Epithelial cell of proximal tubule (primary cell): ENCODE data around the gene CCDC74A. TPM values are rescaled to one million over a fixed set of nuclear protein-coding genes. Genes with fewer than 3 reads are reported as not detected.
"Not testable (repeated sequence)": the region's sequence is repeated elsewhere in the genome, so short reads cannot be mapped to it uniquely, and the experiment has no call there.

Experiments
- DNase-seq: peaks from one replicate; pipeline ENCODE4 v3.0.0-alpha.2; 2011; ENCODE audit warnings: low read depth
- H3K4me3 ChIP-seq: 2 replicates; pipeline ENCODE4 v1.5.1; 2011; ENCODE audit warnings: low read depth, mild to moderate bottlenecking, low read length
- CTCF ChIP-seq: conservative IDR thresholded peaks from 2 replicates; pipeline ENCODE4 v1.5.1; 2012; ENCODE audit warnings: low read depth, mild to moderate bottlenecking, low read length
- total RNA-seq: library from RNA; depleted of rRNA; stranded (reverse); fragments of >200 nt; gene quantifications from 2 replicates; pipeline ENCODE4 v1.2.3, GENCODE V29; 2015

The CCDC74A gene
- 22.7 and 27.8 TPM in 2 replicates for total RNA-seq

- peak within 1 kb of the TSS; percentile 47 for H3K4me3 ChIP-seq
- not testable (repeated sequence) for DNase-seq
These were observed at the start of gene CCDC74A for GRCh38 chr2:131527131-131528001. TSS of gene CCDC74A (plus strand) at chr2:131527888. CDS start at chr2:131527971, 83 bp downstream.

- not testable (repeated sequence) for H3K4me3 ChIP-seq, DNase-seq
These were observed 49.4 kb upstream of the CCDC74A start for GRCh38 chr2:131478074-131478849.

GRCh38 chr2:131478850-131479461, 48.7 kb upstream of the CCDC74A start:
- not testable (repeated sequence) for H3K4me3 ChIP-seq, DNase-seq

DNA sequence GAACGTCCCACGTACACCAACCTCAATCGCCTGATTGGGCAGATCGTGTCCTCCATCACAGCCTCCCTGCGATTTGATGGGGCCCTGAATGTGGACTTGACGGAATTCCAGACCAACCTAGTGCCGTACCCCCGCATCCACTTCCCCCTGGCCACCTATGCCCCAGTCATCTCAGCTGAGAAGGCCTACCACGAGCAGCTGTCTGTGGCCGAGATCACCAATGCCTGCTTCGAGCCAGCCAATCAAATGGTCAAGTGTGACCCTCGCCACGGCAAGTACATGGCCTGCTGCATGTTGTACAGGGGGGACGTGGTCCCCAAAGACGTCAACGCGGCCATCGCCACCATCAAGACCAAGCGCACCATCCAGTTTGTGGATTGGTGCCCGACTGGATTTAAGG, 47.3 kb upstream of the CCDC74A start:
- H3K4me3 ChIP-seq, DNase-seq: not testable (repeated sequence)

GRCh38 chr2:131482506-131483155, 45.1 kb upstream of the CCDC74A start:
- DNase-seq = not testable (repeated sequence)

DNA sequence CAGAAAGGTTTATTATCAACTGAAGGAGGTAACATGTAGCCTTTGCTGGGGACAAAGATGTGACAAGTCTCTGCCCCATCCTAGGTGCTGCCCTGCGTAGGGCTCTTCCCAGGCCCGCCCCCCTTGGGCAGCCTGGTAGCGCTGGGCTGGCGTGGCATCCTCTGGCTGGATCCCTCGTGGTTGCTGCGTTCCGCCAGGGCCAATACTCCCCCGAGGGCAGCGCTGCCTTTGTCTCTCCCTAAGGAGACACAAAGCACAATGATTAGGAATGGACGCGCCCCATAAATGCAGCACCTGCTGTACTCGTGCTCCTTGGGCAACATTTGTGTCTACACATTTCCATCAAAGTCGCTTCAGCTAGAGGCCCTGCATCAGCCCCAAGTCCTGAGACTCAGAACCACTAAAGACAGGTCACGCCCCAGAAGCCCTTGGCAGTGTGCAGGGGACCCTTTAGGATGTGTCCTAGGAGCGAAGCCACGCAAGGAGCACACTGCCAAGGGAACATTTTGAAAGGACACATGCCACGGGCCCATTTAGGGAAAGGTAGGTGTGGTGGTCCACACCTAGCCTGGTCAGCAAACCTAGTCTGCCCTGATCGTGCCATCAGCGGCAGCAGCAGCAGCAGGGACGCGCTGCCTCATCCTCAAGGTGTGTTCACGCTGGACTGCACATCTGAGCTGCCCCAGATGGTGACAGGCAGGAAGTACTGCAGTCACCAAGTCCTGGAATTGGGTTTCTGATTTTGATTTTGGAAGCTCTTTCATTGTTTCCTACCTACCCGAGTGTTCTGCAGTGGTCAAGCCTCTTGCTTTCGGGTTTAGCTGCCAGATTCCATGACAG, 43.5 kb upstream of the CCDC74A start:
- not testable (repeated sequence) for DNase-seq, H3K4me3 ChIP-seq

More at GRCh38 chr2:131482506-131483155, 45.1 kb upstream of the CCDC74A start:
- H3K4me3 ChIP-seq = not testable (repeated sequence)

GRCh38 chr2:131484906-131485460, 42.7 kb upstream of the CCDC74A start:
- not testable (repeated sequence) for DNase-seq, H3K4me3 ChIP-seq

DNA sequence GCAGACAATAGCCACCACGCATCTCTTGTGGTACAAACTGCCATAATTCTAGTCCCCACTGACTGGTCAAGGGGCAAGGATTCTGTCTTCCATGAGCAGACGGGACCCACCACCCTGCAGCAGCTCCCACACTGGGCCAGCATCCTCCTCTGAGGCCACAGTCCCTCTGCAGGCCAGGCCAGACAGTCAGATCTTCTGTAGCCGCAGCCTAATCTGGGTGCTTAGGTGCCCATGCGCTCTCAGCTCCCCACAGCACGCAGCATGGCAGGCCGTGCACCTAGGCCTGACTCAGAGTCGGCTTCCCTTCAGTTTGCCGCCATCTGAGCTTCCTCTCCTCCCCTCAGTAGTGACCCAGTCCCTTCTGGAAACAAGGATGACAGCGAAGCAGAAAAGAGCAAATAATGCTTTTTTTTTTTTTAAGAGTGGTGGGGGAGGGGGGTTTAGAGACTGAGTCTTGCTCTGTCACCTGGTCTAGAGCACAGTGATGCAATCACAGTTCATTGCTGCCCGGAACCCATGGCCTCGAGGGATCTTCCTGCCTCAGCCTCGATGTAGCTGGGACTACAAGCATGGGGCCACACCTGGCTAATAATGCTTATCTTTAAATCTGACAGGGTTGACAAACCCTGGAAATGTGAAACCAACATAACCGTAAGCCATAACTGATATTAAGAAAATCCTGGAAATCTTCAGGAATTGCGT, 41.3 kb upstream of the CCDC74A start:
- DNase-seq = not testable (repeated sequence)

GRCh38 chr2:131488306-131489205, 39.1 kb upstream of the CCDC74A start:
- H3K4me3 ChIP-seq = no peak overlapping the region
- no peak for DNase-seq
- no peak for TF ChIP-seq CTCF

More for the DNA sequence above, 41.3 kb upstream of the CCDC74A start:
- not testable (repeated sequence) for H3K4me3 ChIP-seq

- H3K4me3 ChIP-seq = peak overlapping the region; percentile 59
- not testable (repeated sequence) for DNase-seq
These were observed 36.8 kb upstream of the CCDC74A start for GRCh38 chr2:131490616-131491468.

DNA sequence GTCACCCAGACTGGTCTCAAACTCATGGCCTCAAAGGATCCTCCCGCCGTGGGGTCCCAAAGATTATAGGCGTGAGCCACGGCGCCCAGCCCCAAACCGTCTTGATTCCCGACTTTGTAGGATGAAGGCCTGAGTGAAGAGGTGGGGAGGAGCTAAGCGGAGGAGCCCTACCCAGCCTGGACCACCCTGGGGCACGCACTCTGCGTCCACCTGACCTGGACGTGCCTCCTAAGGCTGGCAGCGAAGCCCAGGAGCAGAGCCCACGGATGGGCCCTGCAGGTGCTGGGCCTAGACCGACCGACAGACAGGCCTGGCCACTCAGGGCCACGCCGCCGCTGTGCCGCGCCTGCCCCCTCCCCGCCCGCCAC, 36.2 kb upstream of the CCDC74A start:
- DNase-seq = not testable (repeated sequence)
- H3K4me3 ChIP-seq = peak overlapping the region; percentile 59

DNA sequence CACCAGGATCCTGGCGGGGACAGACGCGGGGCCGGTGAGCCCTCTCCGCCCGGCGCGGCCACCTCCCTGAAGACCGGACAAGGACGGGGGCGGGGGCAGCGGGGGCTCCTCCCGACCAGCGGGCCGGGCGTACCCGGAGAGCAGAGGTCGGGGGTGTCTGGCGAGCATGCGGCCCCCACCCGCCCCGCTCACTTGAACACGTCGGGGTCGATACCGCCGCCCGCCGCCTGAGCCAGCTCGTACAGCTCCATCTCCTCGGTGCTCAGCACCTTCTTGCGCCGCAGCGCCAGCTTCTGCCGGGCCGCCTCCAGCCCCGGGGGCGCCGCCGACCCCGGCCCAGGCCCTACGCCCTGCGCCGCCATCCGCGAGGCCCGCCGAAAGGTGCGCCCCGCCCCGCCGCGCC, 35.7 kb upstream of the CCDC74A start, which contains the start of gene MZT2A:
Gene MZT2A (minus strand): TSS at position 383 of the 403 bp plus-strand sequence. CDS start 21 bp downstream, at position 362.
- H3K4me3 ChIP-seq = peak within 1 kb of the TSS; percentile 95
- DNase-seq = not testable (repeated sequence)
